ENCODE results near the gene RECK.

The RECK gene

DNA sequence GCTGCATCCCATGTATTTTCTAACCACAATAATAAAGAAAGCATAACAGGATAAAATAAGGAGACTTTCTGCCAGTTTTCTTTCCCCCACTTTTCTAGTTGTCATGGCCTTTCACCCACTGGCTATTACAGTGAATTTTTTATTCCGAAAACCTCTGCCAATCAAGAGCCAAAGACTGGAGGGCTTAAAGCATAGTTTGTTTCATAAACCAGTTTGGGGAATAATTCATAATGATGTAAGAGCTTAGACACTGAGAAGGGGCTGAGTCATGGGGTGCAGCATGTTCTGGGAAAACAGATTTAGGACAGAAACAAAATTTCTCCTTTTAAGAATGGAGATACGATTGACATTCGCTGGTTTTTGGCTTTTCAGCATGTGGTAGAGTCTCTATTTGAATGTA, 95.4 kb downstream of the RECK start:
- TF ChIP-seq, protein P1, sequence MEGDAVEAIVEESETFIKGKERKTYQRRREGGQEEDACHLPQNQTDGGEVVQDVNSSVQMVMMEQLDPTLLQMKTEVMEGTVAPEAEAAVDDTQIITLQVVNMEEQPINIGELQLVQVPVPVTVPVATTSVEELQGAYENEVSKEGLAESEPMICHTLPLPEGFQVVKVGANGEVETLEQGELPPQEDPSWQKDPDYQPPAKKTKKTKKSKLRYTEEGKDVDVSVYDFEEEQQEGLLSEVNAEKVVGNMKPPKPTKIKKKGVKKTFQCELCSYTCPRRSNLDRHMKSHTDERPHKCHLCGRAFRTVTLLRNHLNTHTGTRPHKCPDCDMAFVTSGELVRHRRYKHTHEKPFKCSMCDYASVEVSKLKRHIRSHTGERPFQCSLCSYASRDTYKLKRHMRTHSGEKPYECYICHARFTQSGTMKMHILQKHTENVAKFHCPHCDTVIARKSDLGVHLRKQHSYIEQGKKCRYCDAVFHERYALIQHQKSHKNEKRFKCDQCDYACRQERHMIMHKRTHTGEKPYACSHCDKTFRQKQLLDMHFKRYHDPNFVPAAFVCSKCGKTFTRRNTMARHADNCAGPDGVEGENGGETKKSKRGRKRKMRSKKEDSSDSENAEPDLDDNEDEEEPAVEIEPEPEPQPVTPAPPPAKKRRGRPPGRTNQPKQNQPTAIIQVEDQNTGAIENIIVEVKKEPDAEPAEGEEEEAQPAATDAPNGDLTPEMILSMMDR (conservative IDR thresholded peaks at IDR 0.05; ENCODE audit: low read depth, low read length) = no peak

DNA sequence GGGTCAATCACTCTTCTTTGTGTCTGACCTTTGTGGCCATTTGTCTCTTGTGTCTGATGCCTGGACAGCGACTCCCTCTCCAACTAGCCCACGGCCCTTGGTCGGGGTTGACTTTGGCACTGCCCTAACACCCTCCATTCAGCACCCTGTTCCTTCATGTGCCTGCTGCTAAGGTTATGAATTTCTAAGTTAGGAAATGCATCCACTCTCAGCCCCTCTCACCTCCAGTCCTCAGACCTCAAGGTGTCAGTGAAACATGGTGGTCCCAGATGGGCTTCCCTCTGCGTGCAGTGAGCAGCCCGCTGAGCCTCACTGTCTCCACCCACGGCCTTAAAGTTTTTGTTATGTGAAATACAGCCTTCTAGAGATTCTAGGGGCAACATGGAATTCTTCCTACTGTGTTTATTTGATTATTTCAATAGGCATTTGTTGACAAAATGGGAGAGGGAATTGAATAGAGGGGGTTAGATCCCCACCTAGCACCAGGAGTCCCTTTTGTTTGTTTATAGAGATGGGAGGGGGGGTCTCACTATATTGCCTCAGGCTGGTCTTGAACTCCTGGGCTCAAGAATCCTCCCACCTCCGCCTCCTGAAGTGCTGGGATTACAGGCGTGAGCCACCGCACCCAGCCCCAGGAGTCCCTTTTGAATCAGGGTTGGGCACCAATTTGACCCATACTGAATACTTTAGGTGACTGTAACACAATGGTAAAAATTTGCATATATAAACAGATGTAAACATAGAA, 98.2 kb downstream of the RECK start:
- no peak overlapping the region for H3K4me3 ChIP-seq (ENCODE audit: low read length)
- TF ChIP-seq, protein P1 (conservative IDR thresholded peaks at IDR 0.05; ENCODE audit: low read depth, low read length) = no peak
- no peak for DNase-seq (ENCODE audit: low read depth)

More for the DNA sequence above, 95.4 kb downstream of the RECK start:
- no peak overlapping the region for H3K4me3 ChIP-seq (ENCODE audit: low read length)
- DNase-seq (ENCODE audit: low read depth) = no peak

DNA sequence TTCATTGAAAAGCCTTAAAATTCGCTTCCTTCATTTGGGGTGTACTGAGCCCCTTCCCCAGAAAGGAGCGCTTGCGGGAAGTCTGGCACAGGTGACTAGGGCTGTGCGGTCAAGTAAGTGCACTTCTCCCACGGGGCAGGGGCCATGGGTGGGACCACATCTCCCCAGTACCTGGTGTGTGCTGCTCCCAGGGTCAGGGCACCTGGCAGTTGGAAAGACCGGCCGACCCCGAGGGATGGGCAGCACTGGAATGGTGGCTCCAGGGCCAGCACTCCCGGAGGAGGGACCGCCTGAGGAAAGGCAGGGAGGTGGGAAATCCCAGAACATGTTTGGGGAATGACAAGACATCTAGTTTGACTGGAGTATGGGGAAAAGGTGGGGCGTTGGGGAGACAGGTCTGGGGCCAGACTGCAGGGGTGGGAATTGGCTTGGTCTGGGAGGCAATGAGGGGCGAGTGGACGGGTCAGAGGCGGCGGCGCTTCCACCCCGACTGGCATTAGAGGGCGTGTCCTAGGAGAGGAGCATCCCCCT, 99.1 kb downstream of the RECK start:
- H3K4me3 ChIP-seq (ENCODE audit: low read length) = peak overlapping the region; percentile 61
- TF ChIP-seq, protein P1 (conservative IDR thresholded peaks at IDR 0.05; ENCODE audit: low read depth, low read length) = no peak
- DNase-seq (ENCODE audit: low read depth) = no peak

DNA sequence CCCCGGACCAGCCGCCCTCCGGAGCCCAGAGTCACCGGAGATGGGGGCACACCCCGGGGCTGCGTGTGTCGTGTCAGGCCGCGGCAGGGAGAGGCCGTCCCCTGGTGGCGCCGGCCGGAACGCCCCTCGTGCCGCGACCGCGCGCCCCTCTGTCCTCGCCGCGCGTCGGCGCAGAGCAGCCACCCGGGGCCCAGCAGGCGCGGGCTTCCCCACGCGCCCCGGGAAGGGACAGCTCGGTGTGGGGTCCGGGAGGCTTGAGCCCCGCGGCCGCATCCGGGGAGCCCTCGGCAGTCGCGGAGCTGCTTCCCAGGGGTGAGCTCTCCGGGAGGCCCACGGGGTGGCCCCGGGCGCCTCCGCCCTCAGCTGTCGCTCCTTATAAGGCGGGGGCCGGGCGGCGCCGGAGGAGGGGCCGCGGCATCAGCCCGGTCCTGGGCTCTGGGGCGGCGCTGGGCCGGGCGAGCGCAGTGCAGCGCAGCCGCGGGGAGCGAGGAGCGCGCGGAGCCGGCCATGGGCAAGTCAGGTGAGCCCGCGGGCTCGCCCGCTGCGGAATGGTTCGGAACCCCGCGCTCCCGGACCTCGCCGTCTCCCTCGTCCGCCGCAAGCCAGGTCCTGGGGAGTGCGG, 99.7 kb downstream of the RECK start, which contains the start of gene GLIPR2:
GLIPR2 (plus strand) TSS at position 462 of the 622 bp plus-strand sequence; CDS start at position 508, 46 bp downstream.
- H3K4me3 ChIP-seq (ENCODE audit: low read length) = peak within 1 kb of the TSS; percentile 61
- TF ChIP-seq, protein P1 (conservative IDR thresholded peaks at IDR 0.05; ENCODE audit: low read depth, low read length) = no peak
- no peak for DNase-seq (ENCODE audit: low read depth)

DNA sequence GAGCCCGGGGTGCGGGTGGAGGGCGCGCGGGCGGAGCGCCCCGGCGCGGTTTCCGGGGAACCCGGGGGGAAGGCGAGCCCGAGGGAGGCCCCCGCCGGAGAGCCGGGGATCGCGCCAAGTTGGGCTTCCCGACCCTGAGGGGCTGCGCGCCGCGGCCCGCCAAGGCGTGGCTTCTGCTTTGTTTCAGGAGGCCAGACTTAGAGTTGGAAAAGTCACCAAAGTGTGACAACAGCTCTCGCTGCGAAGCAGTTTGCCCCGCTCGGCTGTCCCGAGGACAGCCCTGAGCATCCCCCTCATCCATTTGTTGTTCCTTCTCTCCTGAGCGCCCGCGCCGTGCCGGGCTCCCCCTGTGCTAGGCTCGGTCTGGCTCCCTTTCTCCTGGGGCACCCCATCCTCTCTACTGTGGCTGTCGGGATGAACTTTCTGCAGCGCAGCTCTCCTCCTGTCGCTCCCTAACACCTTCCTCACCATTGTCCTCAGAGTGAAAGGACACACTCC, 100.2 kb downstream of the RECK start:
- H3K4me3 ChIP-seq (ENCODE audit: low read length) = peak overlapping the region; percentile 61
- TF ChIP-seq, protein P1 (conservative IDR thresholded peaks at IDR 0.05; ENCODE audit: low read depth, low read length) = no peak

DNA sequence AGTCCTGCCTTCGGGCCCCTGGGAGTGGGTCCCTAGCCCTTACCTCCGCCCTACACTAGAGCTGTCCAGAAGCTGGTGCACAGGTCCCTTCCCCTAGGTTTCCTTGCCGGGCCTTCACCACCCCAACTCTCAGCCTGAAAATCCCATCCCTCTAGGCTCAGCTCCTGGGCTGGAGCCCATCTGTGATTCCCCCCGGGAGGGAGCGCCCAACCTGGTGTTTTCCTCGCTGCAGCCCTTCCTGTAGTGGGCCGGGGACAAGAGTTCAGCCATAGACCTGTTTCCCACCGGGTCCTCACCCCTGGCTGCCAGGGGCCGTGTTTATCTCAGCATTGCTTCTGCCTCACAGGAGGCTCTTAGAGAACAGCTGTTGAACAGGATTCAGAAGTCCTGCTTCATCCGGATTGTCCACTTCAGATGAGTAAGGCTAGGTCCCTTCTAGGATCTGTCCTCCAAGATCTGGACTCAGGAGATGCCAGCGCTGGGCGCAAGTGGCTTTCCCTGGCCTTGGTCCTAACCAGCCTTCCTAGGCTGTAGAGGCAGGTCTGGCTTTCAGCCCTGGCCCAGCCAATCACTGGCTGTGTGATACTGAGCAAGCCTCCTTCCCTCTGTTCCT, 100.8 kb downstream of the RECK start:
- no peak for DNase-seq (ENCODE audit: low read depth)

More for the DNA sequence above, 100.2 kb downstream of the RECK start:
- no peak for DNase-seq (ENCODE audit: low read depth)

More for the DNA sequence above, 100.8 kb downstream of the RECK start:
- peak overlapping the region; percentile 61 for H3K4me3 ChIP-seq (ENCODE audit: low read length)
- TF ChIP-seq, protein P1 (conservative IDR thresholded peaks at IDR 0.05; ENCODE audit: low read depth, low read length) = no peak
